Fibroblast of skin of left quadriceps (primary cell): ENCODE results near the gene MAP2K1.
"Not testable (repeated sequence)": the region's sequence is repeated elsewhere in the genome, so short reads cannot be mapped to it uniquely, and the experiment has no call there.

ENCODE experiments used
- DNase-seq, 2 experiments: peaks; one replicate each; pipeline ENCODE4 v3.0.0-alpha.2; 2013; ENCODE audit warnings: low read depth in 2 of 2

Gene MAP2K1

GRCh38 chr15:66386204-66387123, at the start of gene MAP2K1:
Gene MAP2K1, plus strand, starts transcription at chr15:66386912. Its CDS starts 436 bp downstream, at chr15:66387348.
- DNase-seq: peak; percentile 94 to 95

GRCh38 chr15:66348530-66348929, 38.2 kb upstream of the MAP2K1 start:
- DNase-seq: not testable (repeated sequence)

- DNase-seq: no peak
Measured at GRCh38 chr15:66356077-66356358, 30.7 kb upstream of the MAP2K1 start.

GRCh38 chr15:66356359-66357236, 30.1 kb upstream of the MAP2K1 start, which contains the start of gene TIPIN:
Gene TIPIN, minus strand, starts transcription at chr15:66356685. Its CDS starts 3,738 bp downstream, at chr15:66352947.
- DNase-seq: peak; percentile 92 to 93

GRCh38 chr15:66359740-66360139, 27.0 kb upstream of the MAP2K1 start:
- DNase-seq: no peak

- DNase-seq: not testable (repeated sequence)
Measured at GRCh38 chr15:66361745-66362460, 24.8 kb upstream of the MAP2K1 start.

GRCh38 chr15:66362776-66363175, 23.9 kb upstream of the MAP2K1 start:
- no peak for DNase-seq

GRCh38 chr15:66364944-66365528, 21.7 kb upstream of the MAP2K1 start:
- no peak for DNase-seq

GRCh38 chr15:66369773-66370651, 16.7 kb upstream of the MAP2K1 start:
- DNase-seq: no peak

- no peak for DNase-seq
Measured at GRCh38 chr15:66374179-66374578, 12.5 kb upstream of the MAP2K1 start.

- DNase-seq: no peak
Measured at GRCh38 chr15:66378814-66379430, 7.8 kb upstream of the MAP2K1 start.

GRCh38 chr15:66381376-66381775, 5.3 kb upstream of the MAP2K1 start:
- not testable (repeated sequence) for DNase-seq

GRCh38 chr15:66387163-66388042, 691 bp downstream of the MAP2K1 start:
- DNase-seq: peak in 1 of 2 experiments; percentile 25

- DNase-seq: no peak
Measured at GRCh38 chr15:66388043-66388363, 1.3 kb downstream of the MAP2K1 start.

- no peak for DNase-seq
Measured at GRCh38 chr15:66388576-66388975, 1.9 kb downstream of the MAP2K1 start.

GRCh38 chr15:66389098-66389858, 2.6 kb downstream of the MAP2K1 start:
- no peak for DNase-seq

GRCh38 chr15:66389859-66390381, 3.2 kb downstream of the MAP2K1 start:
- no peak for DNase-seq

GRCh38 chr15:66390678-66391077, 4.0 kb downstream of the MAP2K1 start:
- no peak for DNase-seq
